Sigmoid colon (tissue), 7 donors: Measurements from ENCODE around the gene ING3. TPM values are rescaled to one million over a fixed set of nuclear protein-coding genes. Genes with fewer than 3 reads are reported as not detected.

Experiments used
- DNase-seq: peaks from one replicate; pipeline ENCODE4 v3.0.0-alpha.2; 2019
- H3K27ac ChIP-seq, 4 donors: fragments of 200-600 bp; sonication (generic); one replicate each; pipeline ENCODE4 v1.5.1; 2016 to 2019; ENCODE audit warnings: mild to moderate bottlenecking in 1 of 4
- H3K27me3 ChIP-seq, 3 donors: fragments of 200-600 bp; sonication (generic); one replicate each; pipeline ENCODE4 v1.5.1; 2019; ENCODE audit warnings: mild to moderate bottlenecking in 1 of 3
- H3K36me3 ChIP-seq, 4 donors: fragments of 200-600 bp; sonication (generic); one replicate each; pipeline ENCODE4 v1.5.1; 2016 to 2019
- H3K4me1 ChIP-seq, 4 donors: fragments of 200-600 bp; sonication (generic); one replicate each; pipeline ENCODE4 v1.5.1; 2017 to 2019
- H3K4me3 ChIP-seq, 4 donors: fragments of 200-600 bp; sonication (generic); one replicate each; pipeline ENCODE4 v1.5.1; 2017 to 2019; ENCODE audit warnings: mild to moderate bottlenecking in 2 of 4, moderate library complexity in 1 of 4
- H3K9me3 ChIP-seq, 4 donors: fragments of 200-600 bp in 3 of 4; sonication (generic) in 3 of 4; one replicate each; pipeline versions ENCODE4 v1.5.1 to v1.6.1; 2013 to 2019
- CTCF ChIP-seq, 4 experiments: fragments of 450-650 bp in 3 of 4; fragments of 200-600 bp in 1 of 4; IDR thresholded peaks; one replicate each; pipeline ENCODE4 v1.5.1; 2016 to 2019; ENCODE audit warnings: antibody characterized with exemption in 4 of 4, mild to moderate bottlenecking in 3 of 4, moderate library complexity in 2 of 4
- EP300 ChIP-seq, 4 donors: sonication (generic); formaldehyde crosslinking; IDR thresholded peaks; one replicate each; pipeline ENCODE4 v1.6.1; 2017; ENCODE audit warnings: antibody characterized with exemption in 4 of 4
- POLR2A ChIP-seq, 2 donors: fragments of 450-650 bp; IDR thresholded peaks; one replicate each; pipeline ENCODE4 v1.6.1; 2016; ENCODE audit warnings: antibody characterized with exemption in 2 of 2, mild to moderate bottlenecking in 2 of 2, moderate library complexity in 2 of 2
- POLR2AphosphoS5 ChIP-seq, 4 donors: sonication (generic); formaldehyde crosslinking; IDR thresholded peaks; one replicate each; pipeline ENCODE4 v1.6.1; 2017; ENCODE audit warnings: antibody characterized with exemption in 4 of 4
- WGBS, 2 donors: extraction: QIAGEN DNeasy Blood & Tissue Kit; methylation state at CpG; one replicate each; pipeline ENCODE4 v1.1.7; 2013; 5-methylcytosine and 5-hydroxymethylcytosine counted together
- intact Hi-C: fragments of 100-400 bp; cut with DNase I; formaldehyde crosslinking; loops from one replicate; pipeline ENCODE4 v1.15.1; 2023
- polyA plus RNA-seq, 3 donors: library from polyadenylated mRNA; stranded (reverse); fragments of 200-250 nt; gene quantifications; one replicate each; pipeline ENCODE4 v1.2.3, GENCODE V29; 2013
- total RNA-seq, 4 donors: library from RNA; depleted of rRNA; stranded (reverse); fragments of >200 nt; gene quantifications; one replicate each; pipeline ENCODE4 v1.1.0, GENCODE V29; 2016
- donor health status: healthy with polysubstance abuse.
- donor health status: Bipolar disorder and iron deficiency.
- donor health status: healthy.

ING3 gene
- total RNA-seq = 10 to 100 TPM; 16.6 to 33.1 (median 25.4) TPM
- polyA plus RNA-seq = 10 to 100 TPM in 2 of 3 donors, 1 to 10 TPM in 1; 9.6 to 11.8 (median 10.9) TPM

GRCh38 chr7:120950539-120951308, at the start of gene ING3:
Gene ING3, plus strand, starts transcription at chr7:120950777. Its CDS starts 120 bp downstream, at chr7:120950897.
- H3K9me3 ChIP-seq = no peaks in the 10 kb centered on the region
- no peak for TF ChIP-seq POLR2A (IDR thresholded peaks at IDR 0.05)
- peak in 1 of 4 donors; percentile 56 for TF ChIP-seq EP300 (IDR thresholded peaks at IDR 0.05)
- peak; percentile 23 to 79 (median 49) for TF ChIP-seq POLR2AphosphoS5 (IDR thresholded peaks at IDR 0.05)
- peak within 1 kb of the TSS; percentile 94 to 96 (median 96) for H3K27ac ChIP-seq
- peak; percentile 99 for DNase-seq
- no peaks in the 10 kb centered on the region for H3K27me3 ChIP-seq
- WGBS, 2 donors = 0% methylated on average over 71 of the region's 71 CpGs
- peak within 1 kb of the TSS; percentile 64 to 73 (median 68) for H3K4me3 ChIP-seq
- H3K36me3 ChIP-seq = peaks cover 0 to 24% (median 6%) of the 10 kb centered on the region in 4 donors
- intact Hi-C loops = loop anchor here (2.0 to 5.0 kb wide), 3 partner anchors 38 to 143 kb away; partner anchors contain the start of genes CPED1 and TSPAN12
- peaks cover 0 to 34% (median 10%) of the 10 kb centered on the region in 4 donors for H3K4me1 ChIP-seq

GRCh38 chr7:120915314-120916105, 35.1 kb upstream of the ING3 start:
- H3K9me3 ChIP-seq = peaks cover 0 to 3% (median 0%) of the 10 kb centered on the region in 4 donors
- no peak for TF ChIP-seq POLR2AphosphoS5 (IDR thresholded peaks at IDR 0.05)
- no peak for TF ChIP-seq POLR2A (IDR thresholded peaks at IDR 0.05)
- TF ChIP-seq EP300 (IDR thresholded peaks at IDR 0.05) = no peak
- no peak for TF ChIP-seq CTCF (IDR thresholded peaks at IDR 0.05)
- H3K27me3 ChIP-seq = no peaks in the 10 kb centered on the region
- no peaks in the 10 kb centered on the region for H3K36me3 ChIP-seq
- no peak for DNase-seq
- 89 to 91% methylated on average over 2 of the region's 2 CpGs for WGBS, 2 donors
- H3K4me3 ChIP-seq = no peak overlapping the region
- H3K27ac ChIP-seq = no peak overlapping the region
- intact Hi-C loops = no loop called here
- H3K4me1 ChIP-seq = no peaks in the 10 kb centered on the region

- H3K27ac ChIP-seq = no peak overlapping the region
- intact Hi-C loops = no loop called here
- H3K4me3 ChIP-seq = no peak overlapping the region
- no peak for TF ChIP-seq EP300 (IDR thresholded peaks at IDR 0.05)
- no peak for TF ChIP-seq POLR2A (IDR thresholded peaks at IDR 0.05)
- TF ChIP-seq POLR2AphosphoS5 (IDR thresholded peaks at IDR 0.05) = no peak
- TF ChIP-seq CTCF (IDR thresholded peaks at IDR 0.05) = no peak
- no peaks in the 10 kb centered on the region for H3K36me3 ChIP-seq
- DNase-seq = no peak
- H3K4me1 ChIP-seq = no peaks in the 10 kb centered on the region
- WGBS, 2 donors = 77 to 84% methylated on average over 3 of the region's 3 CpGs
- no peaks in the 10 kb centered on the region for H3K27me3 ChIP-seq
- peaks cover 0 to 3% (median 0%) of the 10 kb centered on the region in 4 donors for H3K9me3 ChIP-seq
Measured at GRCh38 chr7:120916121-120916520, 34.5 kb upstream of the ING3 start.

- DNase-seq = no peak
- Histone ChIP-seq H3K9me3 (peaks cover 0 to 3% (median 0%) of the 10 kb centered on the region in 4 donors), H3K4me3 (no peak overlapping the region), H3K27ac (no peak overlapping the region), H3K36me3 (no peaks in the 10 kb centered on the region), H3K4me1 (no peaks in the 10 kb centered on the region), H3K27me3 (no peaks in the 10 kb centered on the region)
- 95 to 96% methylated on average over 1 of the region's 1 CpG for WGBS, 2 donors
- intact Hi-C loops = no loop called here
- TF ChIP-seq CTCF (IDR thresholded peaks at IDR 0.05) (no peak), POLR2AphosphoS5 (IDR thresholded peaks at IDR 0.05) (no peak), EP300 (IDR thresholded peaks at IDR 0.05) (no peak), POLR2A (IDR thresholded peaks at IDR 0.05) (no peak)
Measured at GRCh38 chr7:120916538-120916937, 34.0 kb upstream of the ING3 start.

GRCh38 chr7:120919466-120919865, 31.1 kb upstream of the ING3 start:
- TF ChIP-seq CTCF (IDR thresholded peaks at IDR 0.05) (no peak), EP300 (IDR thresholded peaks at IDR 0.05) (no peak), POLR2A (IDR thresholded peaks at IDR 0.05) (no peak), POLR2AphosphoS5 (IDR thresholded peaks at IDR 0.05) (no peak)
- Histone ChIP-seq H3K27me3 (no peaks in the 10 kb centered on the region), H3K9me3 (no peaks in the 10 kb centered on the region), H3K36me3 (no peaks in the 10 kb centered on the region), H3K4me3 (no peak overlapping the region), H3K27ac (no peak overlapping the region), H3K4me1 (no peaks in the 10 kb centered on the region)
- DNase-seq = no peak
- intact Hi-C loops = no loop called here
